GM18499 (cell line): Measurements from ENCODE around the gene DNAJB6.

ENCODE experiments used
- ATAC-seq: cut with Tn5 transposase; IDR thresholded peaks from one replicate; pipeline ENCODE4 v1.9.1; 2021; ENCODE audit warnings: moderate number of reproducible peaks; ENCODE audit not compliant: insufficient read depth, unreplicated experiment

The DNAJB6 gene

GRCh38 chr7:157406971-157407370 is 70.2 kb downstream of the DNAJB6 start:
- ATAC-seq: no peak

- ATAC-seq: no peak
These were observed 70.9 kb downstream of the DNAJB6 start for GRCh38 chr7:157407512-157408257.

GRCh38 chr7:157408258-157409101 is 71.7 kb downstream of the DNAJB6 start:
- no peak for ATAC-seq

- ATAC-seq: no peak
These were observed 72.4 kb downstream of the DNAJB6 start for GRCh38 chr7:157409149-157409752.

GRCh38 chr7:157409753-157410727 is 73.2 kb downstream of the DNAJB6 start:
- ATAC-seq: no peak

- ATAC-seq: no peak
These were observed 74.2 kb downstream of the DNAJB6 start for GRCh38 chr7:157410831-157411556.

GRCh38 chr7:157411580-157411979 is 74.8 kb downstream of the DNAJB6 start:
- no peak for ATAC-seq

GRCh38 chr7:157412021-157412443 is 75.2 kb downstream of the DNAJB6 start:
- no peak for ATAC-seq

- ATAC-seq: no peak
These were observed 75.8 kb downstream of the DNAJB6 start for GRCh38 chr7:157412491-157413180.

- ATAC-seq: no peak
These were observed 77.3 kb downstream of the DNAJB6 start for GRCh38 chr7:157413881-157414701.

GRCh38 chr7:157414702-157415096 is 77.9 kb downstream of the DNAJB6 start:
- ATAC-seq: no peak

GRCh38 chr7:157415486-157415885 is 78.7 kb downstream of the DNAJB6 start:
- no peak for ATAC-seq

- ATAC-seq: no peak
These were observed 79.2 kb downstream of the DNAJB6 start for GRCh38 chr7:157416011-157416410.

- ATAC-seq: no peak
These were observed 81.6 kb downstream of the DNAJB6 start for GRCh38 chr7:157418204-157419034.

- no peak for ATAC-seq
These were observed 82.2 kb downstream of the DNAJB6 start for GRCh38 chr7:157419035-157419293.

GRCh38 chr7:157422279-157422678 is 85.5 kb downstream of the DNAJB6 start:
- ATAC-seq: no peak

GRCh38 chr7:157423348-157423747 is 86.5 kb downstream of the DNAJB6 start:
- ATAC-seq: no peak
